K562 treated with DMSO at 1 percent for 24 hours (cell line): Measurements from ENCODE around the gene HCN2. TPM values are rescaled to one million over a fixed set of nuclear protein-coding genes. Genes with fewer than 3 reads are reported as not detected.

Experiments used
- total RNA-seq: library from RNA; unstranded; fragments of 300-600 nt; gene quantifications from 2 replicates; pipeline ENCODE4 v1.2.3, GENCODE V29; 2022; ENCODE audit warnings: low read depth; ENCODE audit not compliant: insufficient read depth

The HCN2 gene
- total RNA-seq = 4.4 and 6.4 TPM in 2 replicates

DNA sequence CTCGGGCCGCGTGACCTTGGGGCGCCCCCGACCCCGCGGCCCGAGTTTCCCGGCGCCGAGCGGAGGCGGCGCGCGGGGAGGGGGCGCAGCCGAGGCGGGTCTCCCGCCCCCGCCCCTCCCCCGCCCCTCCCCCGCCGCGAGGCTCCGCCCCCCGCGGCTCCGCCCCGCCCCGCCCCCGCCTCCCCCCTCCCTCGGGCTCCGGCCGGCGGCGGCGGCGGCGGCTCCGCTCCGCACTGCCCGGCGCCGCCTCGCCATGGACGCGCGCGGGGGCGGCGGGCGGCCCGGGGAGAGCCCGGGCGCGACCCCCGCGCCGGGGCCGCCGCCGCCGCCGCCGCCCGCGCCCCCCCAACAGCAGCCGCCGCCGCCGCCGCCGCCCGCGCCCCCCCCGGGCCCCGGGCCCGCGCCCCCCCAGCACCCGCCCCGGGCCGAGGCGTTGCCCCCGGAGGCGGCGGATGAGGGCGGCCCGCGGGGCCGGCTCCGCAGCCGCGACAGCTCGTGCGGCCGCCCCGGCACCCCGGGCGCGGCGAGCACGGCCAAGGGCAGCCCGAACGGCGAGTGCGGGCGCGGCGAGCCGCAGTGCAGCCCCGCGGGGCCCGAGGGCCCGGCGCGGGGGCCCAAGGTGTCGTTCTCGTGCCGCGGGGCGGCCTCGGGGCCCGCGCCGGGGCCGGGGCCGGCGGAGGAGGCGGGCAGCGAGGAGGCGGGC is at the start of gene HCN2:
HCN2 (plus strand) TSS at position 189 of the 703 bp plus-strand sequence; CDS start at position 254, 65 bp downstream.

DNA sequence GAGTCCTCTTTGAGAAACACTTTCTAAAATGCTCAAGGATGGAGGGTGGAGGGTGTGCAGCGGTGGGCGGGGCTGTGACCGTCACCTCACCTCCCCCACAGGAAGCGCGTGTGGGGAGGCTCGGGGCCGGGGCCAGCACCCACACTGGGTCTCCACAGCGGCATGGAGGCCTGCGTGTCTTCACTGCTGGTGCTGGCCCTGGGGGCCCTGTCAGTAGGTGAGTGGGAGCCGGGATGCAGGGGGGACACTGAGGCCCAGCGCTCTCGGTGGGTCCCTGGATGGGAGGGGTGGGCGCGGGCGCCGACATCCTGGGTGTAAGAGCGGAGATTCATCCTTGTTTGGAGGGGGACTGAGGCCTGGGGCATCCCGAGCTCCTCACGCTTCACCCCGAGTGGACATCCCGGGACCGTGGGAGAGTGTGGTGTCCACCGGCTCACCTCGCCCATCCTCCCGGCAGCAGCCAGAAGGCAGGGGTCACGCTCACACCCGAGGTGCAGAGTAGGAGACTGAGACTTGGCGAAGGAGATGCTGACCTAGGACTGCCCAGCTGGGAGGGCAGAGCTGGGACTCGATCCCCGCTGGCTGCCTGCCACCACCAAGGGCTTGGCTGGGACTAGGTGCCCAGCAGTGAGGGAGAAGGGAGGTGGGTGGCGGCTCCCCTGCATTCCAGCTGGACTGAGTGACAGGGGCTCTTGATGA is 45.6 kb upstream of the HCN2 start, which contains the start of gene GZMM:
GZMM (plus strand) TSS at position 144 of the 699 bp plus-strand sequence; CDS start at position 163, 19 bp downstream.

DNA sequence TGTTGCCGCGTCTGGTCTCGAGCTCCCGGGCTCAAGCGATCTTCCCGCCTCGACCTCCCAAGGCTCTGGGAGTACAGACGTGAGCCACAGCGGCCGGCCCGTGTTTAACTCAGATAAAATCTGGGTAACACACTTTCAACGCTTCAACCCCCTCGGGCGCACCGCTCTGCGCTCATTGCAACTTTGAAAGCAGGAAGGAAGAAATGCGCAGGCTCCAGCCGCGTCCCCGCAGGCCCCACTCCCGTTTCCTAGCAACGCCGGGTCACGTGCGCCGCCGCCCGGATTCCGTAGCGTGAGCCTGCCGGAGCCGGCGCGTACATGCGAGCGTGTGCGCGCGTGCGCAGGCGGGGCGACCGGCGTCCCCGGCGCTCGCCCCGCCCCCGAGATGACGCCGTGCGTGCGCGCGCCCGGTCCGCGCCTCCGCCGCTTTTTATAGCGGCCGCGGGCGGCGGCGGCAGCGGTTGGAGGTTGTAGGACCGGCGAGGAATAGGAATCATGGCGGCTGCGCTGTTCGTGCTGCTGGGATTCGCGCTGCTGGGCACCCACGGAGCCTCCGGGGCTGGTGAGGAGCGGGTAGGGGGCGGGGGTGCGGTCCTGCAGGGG is 17.4 kb upstream of the HCN2 start, which contains the start of gene BSG:
BSG (plus strand) TSS at position 457 of the 603 bp plus-strand sequence; CDS start at position 496, 39 bp downstream.

DNA sequence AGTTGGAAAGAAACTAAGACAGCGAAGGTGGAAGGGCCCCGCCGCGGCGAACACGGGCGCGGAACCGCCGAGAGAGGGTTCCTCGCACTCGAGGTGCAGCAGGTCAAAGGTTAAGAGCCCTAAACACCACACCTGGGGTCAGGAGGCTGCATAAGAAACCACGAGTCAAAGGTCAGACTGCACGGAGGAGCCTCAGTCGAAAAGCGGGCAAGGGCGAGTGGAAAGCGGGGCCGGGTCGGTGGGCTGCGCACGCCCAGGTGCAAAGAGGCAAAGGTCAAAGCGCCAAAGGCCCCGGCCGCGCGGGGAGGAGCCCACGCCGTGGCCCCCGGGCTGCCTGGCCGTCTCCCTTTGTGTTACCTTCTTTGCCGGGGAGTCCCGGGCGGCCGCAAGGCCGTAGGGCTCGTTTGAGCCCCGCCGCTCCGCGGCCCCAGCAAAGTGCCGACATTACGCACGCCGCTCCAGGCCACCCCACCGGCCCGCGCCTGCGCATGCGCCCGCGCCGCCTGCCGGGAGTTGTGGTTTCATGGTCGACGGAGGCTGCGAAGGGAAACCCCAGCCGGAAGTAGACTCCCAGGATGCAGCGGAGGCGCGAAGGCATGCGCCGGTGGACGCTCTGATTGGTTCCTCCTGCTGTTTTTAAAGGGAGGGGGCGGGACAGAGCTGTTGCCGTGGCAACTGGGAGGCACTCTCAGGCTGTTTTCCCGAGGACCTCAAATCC is 43.5 kb downstream of the HCN2 start, which contains the start of gene POLRMT:
POLRMT (minus strand) TSS at position 470 of the 718 bp plus-strand sequence; CDS start at position 445, 25 bp downstream.

DNA sequence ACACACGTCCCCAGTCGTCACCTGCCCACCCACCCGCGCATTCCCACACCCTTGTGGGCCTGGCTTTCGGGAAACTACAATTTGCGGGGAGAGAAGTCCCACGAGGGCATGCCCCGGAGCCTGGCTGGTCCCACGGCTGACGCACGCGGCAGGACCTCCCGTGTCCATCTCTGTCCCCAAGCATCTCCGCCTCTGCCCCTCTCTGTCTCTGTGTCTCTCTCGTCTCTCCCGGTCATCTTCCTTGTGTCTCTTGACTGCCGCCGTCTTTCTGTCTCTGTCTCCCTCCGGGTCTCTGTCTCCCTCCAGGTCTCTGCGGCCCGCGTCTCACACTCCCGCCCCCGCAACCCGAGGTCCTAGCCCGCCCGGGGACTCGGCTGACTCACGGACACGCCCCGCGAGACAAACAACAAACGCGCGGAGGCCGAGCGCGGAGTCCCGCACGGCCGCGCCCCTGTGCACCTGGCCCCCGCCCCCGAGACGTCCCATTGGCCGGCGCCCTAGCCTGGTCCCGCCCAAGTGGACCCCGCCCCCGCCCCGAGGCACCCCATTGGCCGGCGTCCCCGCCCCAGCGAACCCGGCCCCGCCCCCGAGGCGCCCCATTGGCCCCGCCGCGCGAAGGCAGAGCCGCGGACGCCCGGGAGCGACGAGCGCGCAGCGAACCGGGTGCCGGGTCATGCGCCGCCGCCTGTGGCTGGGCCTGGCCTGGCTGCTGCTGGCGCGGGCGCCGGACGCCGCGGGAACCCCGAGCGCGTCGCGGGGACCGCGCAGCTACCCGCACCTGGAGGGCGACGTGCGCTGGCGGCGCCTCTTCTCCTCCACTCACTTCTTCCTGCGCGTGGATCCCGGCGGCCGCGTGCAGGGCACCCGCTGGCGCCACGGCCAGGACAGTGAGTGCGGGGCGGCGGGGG is 49.8 kb downstream of the HCN2 start, which contains the start of gene FGF22:
FGF22 (plus strand) TSS at position 627 of the 908 bp plus-strand sequence; CDS start at position 674, 47 bp downstream.

DNA sequence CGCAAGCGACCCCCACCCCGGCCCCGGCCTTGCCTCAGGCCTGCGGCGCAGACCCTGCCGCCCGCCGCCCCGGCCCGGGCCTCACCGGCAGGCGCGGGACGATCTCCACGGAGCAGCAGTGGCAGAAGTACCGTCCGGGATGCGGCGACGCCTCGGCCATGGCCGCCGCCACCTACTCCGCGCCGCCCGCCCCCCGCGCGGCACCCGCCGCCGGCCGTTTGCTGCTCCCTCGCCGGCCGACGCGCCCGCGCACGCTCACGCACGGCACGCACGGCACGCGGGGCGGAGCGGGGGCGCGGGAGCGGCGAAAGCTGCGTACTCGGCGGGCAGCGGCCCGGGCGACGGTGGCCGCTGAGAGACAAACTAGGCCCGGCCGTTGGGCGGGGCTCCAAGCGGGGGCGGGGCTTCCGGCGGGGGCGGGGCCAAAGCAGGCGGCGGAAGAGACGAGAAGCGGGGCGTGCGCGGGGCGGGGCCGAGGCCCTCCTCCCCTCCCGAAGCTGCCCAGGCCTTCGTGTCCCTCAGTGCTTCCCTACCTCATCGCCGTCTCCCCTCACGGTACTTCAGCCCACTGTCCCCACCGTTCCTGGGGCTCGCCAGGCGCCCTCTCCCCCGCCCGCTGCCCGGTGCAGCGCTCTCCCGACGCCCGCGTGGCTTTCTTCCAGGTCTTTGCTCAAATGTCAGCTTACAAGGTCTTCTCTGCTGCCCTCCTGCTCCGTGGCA is 73.4 kb downstream of the HCN2 start, which contains the start of gene RNF126:
RNF126 (minus strand) TSS at position 253 of the 720 bp plus-strand sequence; CDS start at position 160, 93 bp downstream.

Other genes starting within 250 kb of the HCN2 start
- gene MIER2, start 245.1 kb upstream of the HCN2 start, total RNA-seq = 30.2 and 38.9 TPM in 2 replicates
- gene C2CD4C, start 180.7 kb upstream of the HCN2 start, total RNA-seq = not detected in 2 replicates
- gene SHC2, start 128.8 kb upstream of the HCN2 start, total RNA-seq = 1.5 and 1.9 TPM in 2 replicates
- gene MADCAM1, start 93.4 kb upstream of the HCN2 start, total RNA-seq = 1.0 and 1.9 TPM in 2 replicates
- gene TPGS1, start 82.4 kb upstream of the HCN2 start, total RNA-seq = 110 and 128 TPM in 2 replicates
- gene CDC34, start 58.1 kb upstream of the HCN2 start, total RNA-seq = 171 and 181 TPM in 2 replicates
- gene GZMM, start 45.8 kb upstream of the HCN2 start, total RNA-seq = 1.5 and 2.2 TPM in 2 replicates
- 800 and 804 TPM in 2 replicates for gene BSG, start 17.3 kb upstream of the HCN2 start, total RNA-seq
- gene POLRMT, start 43.7 kb downstream of the HCN2 start, total RNA-seq = 103 and 118 TPM in 2 replicates
- 0.58 and 0.82 TPM in 2 replicates for gene FGF22, start 50.0 kb downstream of the HCN2 start, total RNA-seq
- gene RNF126, start 73.3 kb downstream of the HCN2 start, total RNA-seq = 97.3 and 111 TPM in 2 replicates
- 9.8 and 12.7 TPM in 2 replicates for gene FSTL3, start 86.5 kb downstream of the HCN2 start, total RNA-seq
- 18.9 and 21.6 TPM in 2 replicates for gene PRSS57, start 105.6 kb downstream of the HCN2 start, total RNA-seq
- gene PALM, start 119.1 kb downstream of the HCN2 start, total RNA-seq = 20.1 and 24.9 TPM in 2 replicates
- gene MISP, start 161.2 kb downstream of the HCN2 start, total RNA-seq = 0.25 TPM in 1 of 2 replicates, not detected in the other
- 331 and 361 TPM in 2 replicates for gene PTBP1, start 207.6 kb downstream of the HCN2 start, total RNA-seq
- gene PLPPR3, start 232.1 kb downstream of the HCN2 start, total RNA-seq = 26.9 and 33.9 TPM in 2 replicates
- 1.3 and 1.6 TPM in 2 replicates for gene AZU1, start 238.0 kb downstream of the HCN2 start, total RNA-seq